Natural killer cell (primary cell): ENCODE measurements around the gene CEP112. TPM values are rescaled to one million over a fixed set of nuclear protein-coding genes. Genes with fewer than 3 reads are reported as not detected.

Source experiments
- ATAC-seq, 3 donors: fragments of 150-1000 bp in 2 of 3; fragments of 200-7000 bp in 1 of 3; cut with Tn5 transposase; 1 replicate in 1 of 3; 2 replicates in 2 of 3; pipeline ENCODE4 v1.10.0; 2021; ENCODE audit warnings: mild to moderate bottlenecking in 2 of 3, moderate library complexity in 2 of 3
- DNase-seq, 2 donors: peaks; one replicate each; pipeline versions ENCODE4 v3.0.0 to v3.0.0-alpha.2; 2013 to 2021; ENCODE audit warnings: mixed read lengths in 1 of 2
- H3K27ac ChIP-seq: one replicate; pipeline ENCODE4 v1.5.1; 2013; ENCODE audit warnings: mild to moderate bottlenecking, low read length
- H3K27me3 ChIP-seq: one replicate; pipeline ENCODE4 v1.6.1; 2013; ENCODE audit warnings: low read length; ENCODE audit not compliant: control insufficient read depth, insufficient read depth
- H3K36me3 ChIP-seq: one replicate; pipeline ENCODE4 v1.6.1; 2013; ENCODE audit warnings: low read length; ENCODE audit not compliant: control insufficient read depth, insufficient read depth
- H3K4me1 ChIP-seq: one replicate; pipeline ENCODE4 v1.6.1; 2013; ENCODE audit warnings: low read length; ENCODE audit not compliant: control insufficient read depth, insufficient read depth
- H3K4me3 ChIP-seq: one replicate; pipeline ENCODE4 v1.5.1; 2013; ENCODE audit warnings: low read length
- H3K9me3 ChIP-seq: one replicate; pipeline ENCODE4 v1.6.1; 2013; ENCODE audit warnings: low read length; ENCODE audit not compliant: control insufficient read depth, insufficient read depth
- H3K27ac Mint-ChIP-seq, 2 donors: one replicate each; pipeline ENCODE4 v1.8.0; 2022; ENCODE audit warnings: mild to moderate bottlenecking in 2 of 2, mixed read lengths in 2 of 2, moderate library complexity in 1 of 2
- H3K27me3 Mint-ChIP-seq, 2 donors: one replicate each; pipeline ENCODE4 v1.8.0; 2022; ENCODE audit warnings: low read depth in 2 of 2, mixed read lengths in 2 of 2
- H3K36me3 Mint-ChIP-seq: one replicate; pipeline ENCODE4 v1.8.0; 2022; ENCODE audit warnings: mixed read lengths
- H3K4me1 Mint-ChIP-seq, 2 donors: one replicate each; pipeline ENCODE4 v1.8.0; 2022; ENCODE audit warnings: mixed read lengths in 2 of 2
- H3K4me3 Mint-ChIP-seq: one replicate; pipeline ENCODE4 v1.8.0; 2022; ENCODE audit warnings: mild to moderate bottlenecking, moderate library complexity, mixed read lengths
- H3K9me3 Mint-ChIP-seq, 2 donors: one replicate each; pipeline ENCODE4 v1.8.0; 2022; ENCODE audit warnings: mixed read lengths in 2 of 2
- CTCF ChIP-seq: fragments of 200-600 bp; IDR thresholded peaks from one replicate; pipeline ENCODE4 v1.8.0; 2022; ENCODE audit warnings: antibody characterized with exemption
- WGBS: methylation state at CpG from one replicate; pipeline ENCODE4 v1.1.7; 2013; ENCODE audit warnings: missing lambda C conversion rate; ENCODE audit not compliant: insufficient coverage; 5-methylcytosine and 5-hydroxymethylcytosine counted together
- intact Hi-C: fragments of 100-400 bp; cut with micrococcal nuclease; formaldehyde crosslinking; loops from one replicate; pipeline ENCODE4 v1.14.2; 2022
- total RNA-seq, 4 donors: library from RNA; stranded (reverse); fragments of 120-200 nt in 1 of 4; gene quantifications; one replicate each; pipeline versions ENCODE4 v1.2.3 to v1.2.4, GENCODE V29; 2013 to 2022

Gene CEP112
- total RNA-seq, 3 donors from 2014 or later (not counting 1 experiment from before 2014, with no cell fraction given) = 0.60 to 1.1 (median 0.85) TPM

- intact Hi-C loops = loop anchor here (10.0 kb wide), 1 partner anchor 62 kb away; no protein-coding TSS in a partner anchor
- no peaks in the 10 kb centered on the region for H3K9me3 Mint-ChIP-seq
- H3K4me1 ChIP-seq = no peaks in the 10 kb centered on the region
- H3K27ac Mint-ChIP-seq = no peak overlapping the region
- no peaks in the 10 kb centered on the region for H3K36me3 Mint-ChIP-seq
- peaks cover 13% of the 10 kb centered on the region for H3K9me3 ChIP-seq
- H3K27me3 Mint-ChIP-seq = no peaks in the 10 kb centered on the region
- no peak for DNase-seq
- no peak overlapping the region for H3K4me3 Mint-ChIP-seq
- H3K27me3 ChIP-seq = no peaks in the 10 kb centered on the region
- WGBS = 100% methylated on average over 2 of the region's 3 CpGs
- no peak for ATAC-seq
- no peak for TF ChIP-seq CTCF
- no peak overlapping the region for H3K4me3 ChIP-seq
- H3K27ac ChIP-seq = no peak overlapping the region
- H3K36me3 ChIP-seq = no peaks in the 10 kb centered on the region
- no peaks in the 10 kb centered on the region for H3K4me1 Mint-ChIP-seq
Measured at GRCh38 chr17:65963179-65963578, 228.8 kb downstream of the CEP112 start.

- Mint-ChIP-seq H3K4me3 (no peak overlapping the region), H3K36me3 (no peaks in the 10 kb centered on the region), H3K4me1 (no peaks in the 10 kb centered on the region), H3K9me3 (no peaks in the 10 kb centered on the region), H3K27ac (no peak overlapping the region), H3K27me3 (peaks cover 0 to 2% of the 10 kb centered on the region in 2 donors)
- no peak for TF ChIP-seq CTCF
- Histone ChIP-seq H3K36me3 (no peaks in the 10 kb centered on the region), H3K27me3 (no peaks in the 10 kb centered on the region), H3K27ac (no peak overlapping the region), H3K4me3 (no peak overlapping the region), H3K4me1 (no peaks in the 10 kb centered on the region), H3K9me3 (peaks cover 13% of the 10 kb centered on the region)
- ATAC-seq = no peak
- intact Hi-C loops = loop anchor here (10.0 kb wide), 1 partner anchor 65 kb away; no protein-coding TSS in a partner anchor
- no peak for DNase-seq
- WGBS = 84% methylated on average over 3 of the region's 3 CpGs
Measured at GRCh38 chr17:65959630-65960029, 232.3 kb downstream of the CEP112 start.

- no peak for DNase-seq
- H3K36me3 Mint-ChIP-seq = no peaks in the 10 kb centered on the region
- Histone ChIP-seq H3K27me3 (no peaks in the 10 kb centered on the region), H3K4me1 (no peaks in the 10 kb centered on the region), H3K36me3 (no peaks in the 10 kb centered on the region), H3K27ac (no peak overlapping the region), H3K9me3 (peaks cover 13% of the 10 kb centered on the region), H3K4me3 (no peak overlapping the region)
- TF ChIP-seq CTCF = no peak
- intact Hi-C loops = no loop called here
- H3K9me3 Mint-ChIP-seq = peaks cover 0 to 2% of the 10 kb centered on the region in 2 donors
- WGBS = 100% methylated on average over 1 of the region's 1 CpG
- no peak overlapping the region for H3K4me3 Mint-ChIP-seq
- no peaks in the 10 kb centered on the region for H3K4me1 Mint-ChIP-seq
- peaks cover 0 to 15% of the 10 kb centered on the region in 2 donors for H3K27me3 Mint-ChIP-seq
- H3K27ac Mint-ChIP-seq = no peak overlapping the region
- ATAC-seq = no peak
Measured at GRCh38 chr17:65956814-65957213, 235.1 kb downstream of the CEP112 start.

GRCh38 chr17:65954148-65954449 lies 237.8 kb downstream of the CEP112 start:
- no peak overlapping the region for H3K27ac Mint-ChIP-seq
- no peaks in the 10 kb centered on the region for H3K36me3 ChIP-seq
- intact Hi-C loops = no loop called here
- H3K4me3 Mint-ChIP-seq = no peak overlapping the region
- H3K4me1 ChIP-seq = no peaks in the 10 kb centered on the region
- no peak for ATAC-seq
- H3K27ac ChIP-seq = no peak overlapping the region
- DNase-seq = no peak
- H3K27me3 Mint-ChIP-seq = peaks cover 0 to 26% of the 10 kb centered on the region in 2 donors
- 83% methylated on average over 2 of the region's 2 CpGs for WGBS
- TF ChIP-seq CTCF = no peak
- no peaks in the 10 kb centered on the region for H3K36me3 Mint-ChIP-seq
- H3K9me3 Mint-ChIP-seq = peaks cover 0 to 2% of the 10 kb centered on the region in 2 donors
- peaks cover 9% of the 10 kb centered on the region for H3K9me3 ChIP-seq
- no peaks in the 10 kb centered on the region for H3K4me1 Mint-ChIP-seq
- H3K27me3 ChIP-seq = no peaks in the 10 kb centered on the region
- H3K4me3 ChIP-seq = no peak overlapping the region
